Skin of body (tissue), 2 donors: ENCODE measurements around the gene CASZ1. TPM values are rescaled to one million over a fixed set of nuclear protein-coding genes. Genes with fewer than 3 reads are reported as not detected.

Experiments
- DNase-seq: peaks from one replicate; lab custom pipeline; 2025; lab: John Stamatoyannopoulos, UW
- total RNA-seq: library from RNA; depleted of rRNA; stranded (reverse); fragments of >200 nt; gene quantifications from one replicate; pipeline ENCODE4 v1.2.3, GENCODE V29; 2014

The CASZ1 gene
- total RNA-seq, 1 donor from 2014 or later = 34.0 TPM

- DNase-seq = no peak
Observed at GRCh38 chr1:10825592-10825991, 29.1 kb upstream of the CASZ1 start.

GRCh38 chr1:10824821-10825540 is 28.5 kb upstream of the CASZ1 start:
- DNase-seq = no peak

- DNase-seq = no peak
Observed at GRCh38 chr1:10823000-10823401, 26.6 kb upstream of the CASZ1 start.

- no peak for DNase-seq
Observed at GRCh38 chr1:10821388-10821787, 24.9 kb upstream of the CASZ1 start.

- no peak for DNase-seq
Observed at GRCh38 chr1:10820422-10820821, 24.0 kb upstream of the CASZ1 start.

GRCh38 chr1:10819198-10819901 is 22.9 kb upstream of the CASZ1 start:
- DNase-seq = no peak

GRCh38 chr1:10818262-10819197 is 22.1 kb upstream of the CASZ1 start:
- no peak for DNase-seq

- no peak for DNase-seq
Observed at GRCh38 chr1:10816743-10817369, 20.4 kb upstream of the CASZ1 start.

- no peak for DNase-seq
Observed at GRCh38 chr1:10816233-10816632, 19.8 kb upstream of the CASZ1 start.

GRCh38 chr1:10815858-10816195 is 19.4 kb upstream of the CASZ1 start:
- no peak for DNase-seq

GRCh38 chr1:10814976-10815857 is 18.8 kb upstream of the CASZ1 start:
- no peak for DNase-seq

GRCh38 chr1:10814312-10814711 is 17.9 kb upstream of the CASZ1 start:
- no peak for DNase-seq

GRCh38 chr1:10813799-10814198 is 17.4 kb upstream of the CASZ1 start:
- DNase-seq = no peak

- no peak for DNase-seq
Observed at GRCh38 chr1:10812387-10812915, 16.0 kb upstream of the CASZ1 start.

GRCh38 chr1:10808441-10808840 is 12.0 kb upstream of the CASZ1 start:
- no peak for DNase-seq

- no peak for DNase-seq
Observed at GRCh38 chr1:10806966-10807365, 10.5 kb upstream of the CASZ1 start.

- DNase-seq = no peak
Observed at GRCh38 chr1:10803971-10804820, 7.8 kb upstream of the CASZ1 start.

- no peak for DNase-seq
Observed at GRCh38 chr1:10802944-10803715, 6.7 kb upstream of the CASZ1 start.

GRCh38 chr1:10800778-10801177 is 4.3 kb upstream of the CASZ1 start:
- DNase-seq = no peak
